Neuronal stem cell (in vitro differentiated cells): ENCODE data around the gene ARL4D.

Source experiments
- DNase-seq: peaks from one replicate; pipeline ENCODE4 v3.0.0-alpha.2; 2013; ENCODE audit warnings: low spot score
- H2AFZ ChIP-seq: one replicate; pipeline ENCODE4 v1.6.1; 2013; ENCODE audit warnings: mild to moderate bottlenecking, low read length, inconsistent platforms
- H2AK5ac ChIP-seq: 2 replicates; pipeline ENCODE4 v1.6.1; 2013; ENCODE audit warnings: low read depth, mild to moderate bottlenecking, inconsistent platforms, low read length, moderate library complexity, mixed read lengths
- H2BK120ac ChIP-seq: 2 replicates; pipeline ENCODE4 v1.6.1; 2013; ENCODE audit warnings: low read depth, mild to moderate bottlenecking, inconsistent platforms, low read length, moderate library complexity, mixed read lengths
- H2BK12ac ChIP-seq: one replicate; pipeline ENCODE4 v1.6.1; 2013; ENCODE audit warnings: low read length, inconsistent platforms
- H2BK15ac ChIP-seq: 2 replicates; pipeline ENCODE4 v1.6.1; 2013; ENCODE audit warnings: mild to moderate bottlenecking, low read length, inconsistent platforms, mixed read lengths
- H2BK5ac ChIP-seq: one replicate; pipeline ENCODE4 v1.6.1; 2013; ENCODE audit warnings: inconsistent platforms, mild to moderate bottlenecking, low read length, moderate library complexity
- H3K14ac ChIP-seq: one replicate; pipeline ENCODE4 v1.6.1; 2013; ENCODE audit warnings: low read length, inconsistent platforms
- H3K18ac ChIP-seq: 2 replicates; pipeline ENCODE4 v1.6.1; 2013; ENCODE audit warnings: low read length, inconsistent platforms
- H3K23ac ChIP-seq: 2 replicates; pipeline ENCODE4 v1.6.1; 2013; ENCODE audit warnings: low read depth, mild to moderate bottlenecking, mixed read lengths, low read length, inconsistent platforms; ENCODE audit not compliant: poor library complexity
- H3K27ac ChIP-seq: replicated peaks from 3 replicates; pipeline ENCODE4 v1.5.1; 2013; ENCODE audit warnings: low read length, inconsistent platforms
- H3K27me3 ChIP-seq, 3 experiments: 2 replicates each; pipeline ENCODE4 v1.6.1; 2013; ENCODE audit warnings: low read length in 3 of 3, mild to moderate bottlenecking in 2 of 3, inconsistent platforms in 1 of 3, low read depth in 1 of 3, mixed read lengths in 1 of 3, moderate library complexity in 1 of 3; ENCODE audit not compliant: control insufficient read depth in 3 of 3, insufficient read depth in 3 of 3
- H3K36me3 ChIP-seq, 2 donors: replicated peaks in 1 of 2; 2 replicates each; pipeline ENCODE4 v1.6.1; 2013; ENCODE audit warnings: low read length in 2 of 2; ENCODE audit not compliant: control insufficient read depth in 2 of 2, insufficient read depth in 2 of 2
- H3K4ac ChIP-seq: 2 replicates; pipeline ENCODE4 v1.6.1; 2013; ENCODE audit warnings: inconsistent platforms, mild to moderate bottlenecking, low read length, moderate library complexity
- H3K4me1 ChIP-seq, 2 donors: 1 replicate in 1 of 2; 2 replicates in 1 of 2; pipeline ENCODE4 v1.6.1; 2013; ENCODE audit warnings: low read length in 2 of 2, low read depth in 1 of 2; ENCODE audit not compliant: control insufficient read depth in 2 of 2, insufficient read depth in 1 of 2
- H3K4me2 ChIP-seq: one replicate; pipeline ENCODE4 v1.6.1; 2013; ENCODE audit warnings: mild to moderate bottlenecking, low read length, inconsistent platforms; ENCODE audit not compliant: insufficient read depth, poor library complexity, severe bottlenecking
- H3K4me3 ChIP-seq, 2 donors: 2 replicates each; pipeline ENCODE4 v1.5.1; 2013; ENCODE audit warnings: low read length in 2 of 2, mild to moderate bottlenecking in 2 of 2, inconsistent platforms in 1 of 2, moderate library complexity in 1 of 2
- H3K79me1 ChIP-seq: one replicate; pipeline ENCODE4 v1.6.1; 2013; ENCODE audit warnings: low read depth, mild to moderate bottlenecking, inconsistent platforms, low read length, moderate library complexity
- H3K9ac ChIP-seq: one replicate; pipeline ENCODE4 v1.6.1; 2013; ENCODE audit warnings: mild to moderate bottlenecking, low read depth, low read length, inconsistent platforms; ENCODE audit not compliant: poor library complexity
- H3K9me3 ChIP-seq, 2 donors: replicated peaks in 1 of 2; 2 replicates each; pipeline versions ENCODE3 to v1.6.1; 2013; ENCODE audit warnings: low read length in 2 of 2, mild to moderate bottlenecking in 2 of 2, inconsistent platforms in 1 of 2, low read depth in 1 of 2, mixed read lengths in 1 of 2, moderate library complexity in 1 of 2; ENCODE audit not compliant: control insufficient read depth in 2 of 2, insufficient read depth in 1 of 2
- H4K8ac ChIP-seq: one replicate; pipeline ENCODE4 v1.6.1; 2013; ENCODE audit warnings: low read depth, mild to moderate bottlenecking, inconsistent platforms, low read length, moderate library complexity
- H4K91ac ChIP-seq: one replicate; pipeline ENCODE4 v1.6.1; 2013; ENCODE audit warnings: low read length, low read depth, mild to moderate bottlenecking, inconsistent platforms; ENCODE audit not compliant: poor library complexity
- WGBS, 2 donors: extraction: QIAGEN DNeasy Blood & Tissue Kit; methylation state at CpG; one replicate each; pipeline ENCODE4 v1.1.7; 2013; ENCODE audit warnings: missing lambda C conversion rate in 2 of 2, mixed read lengths in 1 of 2; ENCODE audit not compliant: insufficient read length in 2 of 2, insufficient replicate concordance in 1 of 2; ENCODE audit errors: extremely low coverage in 2 of 2; 5-methylcytosine and 5-hydroxymethylcytosine counted together

ARL4D gene

GRCh38 chr17:43446773-43447172 lies 48.0 kb downstream of the ARL4D start:
- H3K4me1 ChIP-seq, result peaks cover 0 to 2% of the 10 kb centered on the region in 2 donors
- no peak overlapping the region for H2BK120ac ChIP-seq
- no peaks in the 10 kb centered on the region for H3K9me3 ChIP-seq
- WGBS, 2 donors, result no CpG with 5 or more reads among the region's 5 CpGs
- H3K4ac ChIP-seq, result no peak overlapping the region
- no peak overlapping the region for H4K8ac ChIP-seq
- no peak overlapping the region for H2AK5ac ChIP-seq
- no peak overlapping the region for H3K27ac ChIP-seq
- no peaks in the 10 kb centered on the region for H3K36me3 ChIP-seq
- H3K4me2 ChIP-seq, result no peak overlapping the region
- no peak overlapping the region for H3K4me3 ChIP-seq
- no peak overlapping the region for H3K23ac ChIP-seq
- no peaks in the 10 kb centered on the region for H3K79me1 ChIP-seq
- no peaks in the 10 kb centered on the region for H3K27me3 ChIP-seq
- H2BK12ac ChIP-seq, result no peak overlapping the region
- no peak overlapping the region for H2BK5ac ChIP-seq
- no peak overlapping the region for H4K91ac ChIP-seq
- no peak overlapping the region for H2AFZ ChIP-seq
- H3K9ac ChIP-seq, result no peak overlapping the region
- H3K14ac ChIP-seq, result no peak overlapping the region
- no peak overlapping the region for H2BK15ac ChIP-seq
- no peak overlapping the region for H3K18ac ChIP-seq
- no peak for DNase-seq

DNA sequence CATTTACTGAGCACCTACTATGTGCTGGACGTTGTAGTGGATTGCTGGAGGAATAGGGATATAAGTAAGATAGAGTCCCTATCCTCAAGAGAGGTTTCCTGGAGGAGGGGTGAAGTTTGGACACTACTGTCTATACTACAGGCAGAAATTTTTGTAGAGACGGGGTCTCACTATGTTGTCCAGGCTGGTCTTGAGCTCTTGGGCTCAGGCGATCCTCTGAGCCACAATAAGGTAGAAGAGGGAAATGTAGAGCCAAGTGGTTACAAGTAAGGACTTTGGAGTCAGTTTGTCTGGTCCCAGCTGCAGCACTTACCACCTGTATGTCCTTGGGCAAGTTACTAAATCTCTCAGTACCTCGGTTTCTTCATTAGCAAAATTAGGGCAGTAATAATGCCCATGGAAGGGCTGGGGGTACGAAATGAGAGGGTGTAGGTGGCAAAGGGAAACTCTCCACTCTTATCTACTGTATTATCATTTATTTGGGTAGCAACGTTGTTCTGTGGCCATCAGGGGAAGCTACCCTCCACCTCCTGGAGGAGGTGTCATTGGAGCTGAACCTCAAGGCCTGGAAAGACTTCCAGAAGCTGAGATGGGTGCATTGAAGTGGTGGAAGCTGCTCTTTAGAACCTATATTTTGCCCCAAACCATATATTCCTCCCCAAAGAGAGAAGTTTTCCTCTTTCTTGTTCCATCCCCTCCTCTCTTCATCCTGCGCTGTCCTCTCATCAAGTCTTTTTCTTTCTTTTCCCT lies 50.1 kb downstream of the ARL4D start:
- Histone ChIP-seq H3K14ac (no peak overlapping the region), H3K9ac (no peak overlapping the region), H3K36me3 (no peaks in the 10 kb centered on the region), H2AFZ (no peak overlapping the region), H2BK5ac (no peak overlapping the region), H2BK120ac (no peak overlapping the region), H3K79me1 (no peaks in the 10 kb centered on the region), H4K8ac (no peak overlapping the region), H3K4me3 (no peak overlapping the region), H3K18ac (no peak overlapping the region), H3K27ac (no peak overlapping the region), H4K91ac (no peak overlapping the region), H3K4me1 (peaks cover 0 to 4% of the 10 kb centered on the region in 2 donors), H3K9me3 (no peaks in the 10 kb centered on the region), H2BK15ac (no peak overlapping the region), H2BK12ac (no peak overlapping the region), H2AK5ac (no peak overlapping the region), H3K27me3 (no peaks in the 10 kb centered on the region), H3K4ac (no peak overlapping the region), H3K23ac (no peak overlapping the region), H3K4me2 (no peak overlapping the region)
- no peak for DNase-seq
- WGBS, 2 donors, result no CpG with 5 or more reads among the region's 7 CpGs

DNA sequence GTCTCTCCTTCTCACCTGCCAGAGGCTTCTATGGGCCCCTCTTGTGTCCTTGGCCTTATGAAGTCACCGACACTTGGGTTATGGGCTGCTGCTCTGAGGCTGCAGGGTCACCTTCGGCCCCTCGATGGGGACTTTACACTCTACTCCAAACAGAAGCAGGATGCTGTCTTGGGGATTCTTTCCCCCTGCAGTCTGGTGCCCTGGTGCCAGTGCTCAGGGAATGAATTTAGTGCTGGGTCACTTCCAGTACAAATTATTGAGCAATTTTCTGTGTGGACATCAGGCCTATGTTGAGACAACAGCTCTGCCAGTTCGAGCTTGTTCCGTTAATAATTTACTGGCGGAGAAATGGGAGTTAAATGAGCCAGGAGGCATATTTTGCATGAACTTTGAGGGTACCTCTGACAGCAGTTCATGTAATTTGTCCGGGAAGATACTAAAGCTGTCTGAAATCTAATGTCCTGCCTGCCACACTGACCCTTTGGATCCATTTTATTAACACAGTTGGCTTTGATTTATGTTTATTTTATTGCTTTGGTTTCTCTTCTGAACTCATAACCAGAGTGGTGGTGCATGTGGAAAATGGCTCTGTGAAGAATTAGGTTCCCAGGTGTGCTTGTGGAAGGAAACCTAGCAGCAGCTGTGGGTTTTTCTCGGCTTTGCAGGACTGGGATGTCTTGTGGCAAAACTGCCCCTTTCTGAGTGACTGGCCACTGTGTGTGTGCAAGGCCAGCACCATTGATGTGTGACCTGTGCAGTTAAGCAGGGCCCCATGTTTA lies 50.9 kb downstream of the ARL4D start:
- no peak overlapping the region for H2AFZ ChIP-seq
- H3K14ac ChIP-seq, result no peak overlapping the region
- H3K9ac ChIP-seq, result no peak overlapping the region
- H2AK5ac ChIP-seq, result no peak overlapping the region
- H3K9me3 ChIP-seq, result no peaks in the 10 kb centered on the region
- H3K4me1 ChIP-seq, result peaks cover 0 to 3% of the 10 kb centered on the region in 2 donors
- H3K27me3 ChIP-seq, result no peaks in the 10 kb centered on the region
- no peak overlapping the region for H2BK120ac ChIP-seq
- no peak overlapping the region for H3K4me3 ChIP-seq
- H3K27ac ChIP-seq, result no peak overlapping the region
- H2BK15ac ChIP-seq, result no peak overlapping the region
- H2BK5ac ChIP-seq, result no peak overlapping the region
- no peak overlapping the region for H4K8ac ChIP-seq
- H3K23ac ChIP-seq, result no peak overlapping the region
- WGBS, 2 donors, result no CpG with 5 or more reads among the region's 8 CpGs
- no peak overlapping the region for H3K4ac ChIP-seq
- no peak overlapping the region for H4K91ac ChIP-seq
- H2BK12ac ChIP-seq, result no peak overlapping the region
- no peaks in the 10 kb centered on the region for H3K79me1 ChIP-seq
- H3K4me2 ChIP-seq, result no peak overlapping the region
- DNase-seq, result no peak
- H3K36me3 ChIP-seq, result no peaks in the 10 kb centered on the region
- H3K18ac ChIP-seq, result no peak overlapping the region
